HG02973 (cell line): Measurements from ENCODE around the gene ERBB3.
A peak's percentile ranks its signal among the peaks of the same experiment; 100 is the strongest.
"Not testable (repeated sequence)": the region's sequence is repeated elsewhere in the genome, so short reads cannot be mapped to it uniquely, and the experiment has no call there.

Source experiments
- ATAC-seq: cut with Tn5 transposase; IDR thresholded peaks from one replicate; pipeline ENCODE4 v1.9.1; 2021; ENCODE audit warnings: moderate library complexity; ENCODE audit not compliant: unreplicated experiment

Gene ERBB3

DNA sequence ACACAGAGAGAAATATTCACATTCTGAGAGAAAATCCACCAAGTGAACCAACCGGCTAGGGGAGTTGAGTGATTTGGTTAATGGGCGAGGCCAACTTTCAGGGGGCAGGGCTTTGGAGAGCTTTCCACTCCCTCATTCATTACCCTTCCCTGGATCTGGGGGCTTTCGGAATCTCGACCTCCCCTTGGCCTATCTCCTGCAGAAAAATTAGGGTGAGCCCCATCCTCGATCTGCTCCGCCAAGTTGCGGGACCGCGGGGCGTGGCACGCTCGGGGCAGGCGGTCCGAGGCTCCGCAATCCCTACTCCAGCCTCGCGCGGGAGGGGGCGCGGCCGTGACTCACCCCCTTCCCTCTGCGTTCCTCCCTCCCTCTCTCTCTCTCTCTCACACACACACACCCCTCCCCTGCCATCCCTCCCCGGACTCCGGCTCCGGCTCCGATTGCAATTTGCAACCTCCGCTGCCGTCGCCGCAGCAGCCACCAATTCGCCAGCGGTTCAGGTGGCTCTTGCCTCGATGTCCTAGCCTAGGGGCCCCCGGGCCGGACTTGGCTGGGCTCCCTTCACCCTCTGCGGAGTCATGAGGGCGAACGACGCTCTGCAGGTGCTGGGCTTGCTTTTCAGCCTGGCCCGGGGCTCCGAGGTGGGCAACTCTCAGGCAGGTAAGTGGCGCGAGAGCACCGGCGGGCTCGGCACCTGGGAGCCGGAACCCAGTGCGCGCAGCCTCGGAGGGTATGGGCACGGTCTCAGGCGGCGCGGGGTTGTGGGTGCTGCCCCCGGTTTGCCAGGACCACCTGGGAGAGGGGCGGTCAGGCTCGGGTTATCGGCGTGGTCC is at the start of gene ERBB3:
Gene ERBB3 (plus strand): TSS at position 443 of the 833 bp plus-strand sequence. CDS start 136 bp downstream, at position 579.
- peak; percentile 44 for ATAC-seq

DNA sequence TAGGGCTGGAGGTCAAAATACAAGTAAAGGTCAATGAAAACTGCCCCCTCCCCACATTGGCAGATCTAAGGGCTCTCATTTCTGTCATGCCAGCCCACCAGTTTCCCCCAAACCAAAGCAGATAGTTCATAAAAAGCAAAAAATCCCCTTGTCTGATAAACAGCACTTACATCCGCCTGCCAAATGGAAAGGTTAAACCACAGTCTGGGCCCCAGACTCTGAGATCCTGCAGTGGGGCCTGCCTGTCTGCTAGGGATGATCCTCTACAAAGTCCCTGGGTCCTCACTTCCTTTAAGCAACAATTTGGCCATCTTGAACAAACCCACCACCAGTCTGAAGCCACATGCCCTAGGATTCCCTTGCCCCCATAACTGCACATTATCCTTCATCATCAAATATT is 48.0 kb upstream of the ERBB3 start:
- ATAC-seq, result no peak

DNA sequence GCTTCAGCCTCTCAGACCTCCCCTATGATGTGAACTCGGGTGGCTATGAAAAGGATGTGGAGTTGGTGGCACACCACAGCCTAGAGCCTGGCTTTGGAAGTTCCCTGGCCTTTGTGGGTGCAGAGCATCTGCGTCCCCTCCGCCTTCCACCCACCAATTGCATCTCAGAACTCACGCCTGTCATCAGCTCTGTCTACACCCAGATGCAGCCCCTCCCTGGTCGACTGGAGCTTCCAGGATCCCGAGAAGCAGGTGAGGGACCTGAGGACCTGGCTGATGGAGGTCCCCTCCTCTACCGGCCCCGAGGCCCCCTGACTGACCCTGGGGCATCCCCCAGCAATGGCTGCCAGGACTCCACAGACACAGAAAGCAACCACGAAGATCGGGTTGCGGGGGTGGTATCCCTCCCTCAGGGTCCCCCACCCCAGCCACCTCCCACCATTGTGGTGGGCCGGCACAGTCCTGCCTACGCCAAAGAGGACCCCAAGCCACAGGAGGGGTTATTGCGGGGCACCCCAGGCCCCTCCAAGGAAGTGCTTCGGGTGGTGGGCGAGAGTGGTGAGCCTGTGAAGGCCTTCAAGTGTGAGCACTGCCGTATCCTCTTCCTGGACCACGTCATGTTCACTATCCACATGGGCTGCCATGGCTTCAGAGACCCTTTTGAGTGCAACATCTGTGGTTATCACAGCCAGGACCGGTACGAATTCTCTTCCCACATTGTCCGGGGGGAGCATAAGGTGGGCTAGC is 45.2 kb upstream of the ERBB3 start:
- ATAC-seq, result no peak

DNA sequence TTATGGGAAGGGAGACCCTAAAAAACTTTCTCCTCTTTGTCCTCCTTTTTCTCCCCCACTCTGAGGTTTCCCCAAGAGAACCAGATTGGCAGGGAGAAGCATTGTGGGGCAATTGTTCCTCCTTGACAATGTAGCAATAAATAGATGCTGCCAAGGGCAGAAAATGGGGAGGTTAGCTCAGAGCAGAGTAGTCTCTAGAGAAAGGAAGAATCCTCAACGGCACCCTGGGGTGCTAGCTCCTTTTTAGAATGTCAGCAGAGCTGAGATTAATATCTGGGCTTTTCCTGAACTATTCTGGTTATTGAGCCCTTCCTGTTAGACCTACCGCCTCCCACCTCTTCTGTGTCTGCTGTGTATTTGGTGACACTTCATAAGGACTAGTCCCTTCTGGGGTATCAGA is 42.8 kb upstream of the ERBB3 start:
- no peak for ATAC-seq

DNA sequence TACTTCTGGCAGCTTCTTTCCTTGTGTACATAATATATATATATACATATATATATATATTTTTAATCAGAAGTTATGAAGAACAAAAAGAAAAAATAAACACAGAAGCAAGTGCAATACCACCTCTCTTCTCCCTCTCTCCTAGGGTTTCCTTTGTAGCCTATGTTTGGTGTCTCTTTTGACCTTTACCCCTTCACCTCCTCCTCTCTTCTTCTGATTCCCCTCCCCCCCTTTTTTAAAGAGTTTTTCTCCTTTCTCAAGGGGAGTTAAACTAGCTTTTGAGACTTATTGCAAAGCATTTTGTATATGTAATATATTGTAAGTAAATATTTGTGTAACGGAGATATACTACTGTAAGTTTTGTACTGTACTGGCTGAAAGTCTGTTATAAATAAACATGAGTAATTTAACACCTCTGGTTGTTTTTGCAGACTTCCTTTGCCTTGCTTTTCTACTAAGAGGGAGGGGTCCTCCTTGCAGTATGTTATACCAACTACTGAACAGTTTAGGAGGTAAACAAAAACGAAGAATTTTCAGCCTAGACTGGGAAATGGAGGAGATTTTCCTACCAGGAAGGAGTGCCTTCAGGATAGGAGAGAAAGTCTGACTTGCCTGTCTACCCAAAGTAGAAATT is 41.8 kb upstream of the ERBB3 start:
- no peak for ATAC-seq

DNA sequence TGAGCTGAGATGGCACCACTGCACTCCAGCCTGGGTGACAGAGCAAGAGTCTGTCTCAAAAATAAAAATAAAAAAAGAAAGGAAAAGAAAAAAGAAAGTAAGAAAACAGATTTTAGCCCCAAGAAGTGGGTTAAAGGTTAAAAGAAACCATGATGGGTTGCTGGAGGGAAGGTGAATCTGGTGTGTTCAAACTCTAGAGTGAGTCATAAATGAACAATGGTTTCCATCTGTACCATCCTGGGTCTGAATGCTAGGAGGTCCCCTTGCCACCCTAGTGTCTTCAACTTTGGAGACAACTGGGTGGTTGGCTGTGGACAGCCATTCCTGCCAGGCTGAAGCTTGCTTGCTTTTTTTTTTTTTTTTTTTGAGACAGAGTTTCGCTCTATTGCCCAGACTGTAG is 39.8 kb upstream of the ERBB3 start:
- ATAC-seq, result no peak

DNA sequence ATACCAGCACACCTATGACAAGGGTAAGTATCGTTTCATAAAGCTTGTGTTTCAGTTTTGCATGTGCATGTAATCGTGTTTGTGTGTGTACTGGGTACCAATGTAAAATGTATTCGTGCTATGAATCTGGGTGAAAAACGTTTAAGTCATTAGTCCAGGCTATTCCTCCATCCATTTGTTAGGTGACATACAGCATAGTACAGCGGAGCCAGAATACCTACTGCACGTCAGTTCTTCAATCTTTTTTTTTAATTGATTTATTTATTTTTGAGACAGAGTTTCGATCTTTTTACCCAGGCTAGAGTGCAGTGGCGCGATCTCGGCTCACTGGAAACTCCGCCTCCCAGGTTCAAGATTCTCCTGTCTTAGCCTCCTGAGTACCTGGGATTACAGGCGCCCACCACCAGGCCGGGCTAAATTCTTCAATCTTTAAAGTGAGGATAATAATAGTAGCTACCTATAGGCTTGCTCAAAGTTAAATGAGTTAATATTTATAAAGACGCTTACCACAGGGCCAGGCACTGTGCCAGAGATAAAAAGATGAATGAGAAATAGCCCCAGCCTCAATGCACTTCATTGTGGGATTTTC is 38.9 kb upstream of the ERBB3 start:
- ATAC-seq, result no peak

DNA sequence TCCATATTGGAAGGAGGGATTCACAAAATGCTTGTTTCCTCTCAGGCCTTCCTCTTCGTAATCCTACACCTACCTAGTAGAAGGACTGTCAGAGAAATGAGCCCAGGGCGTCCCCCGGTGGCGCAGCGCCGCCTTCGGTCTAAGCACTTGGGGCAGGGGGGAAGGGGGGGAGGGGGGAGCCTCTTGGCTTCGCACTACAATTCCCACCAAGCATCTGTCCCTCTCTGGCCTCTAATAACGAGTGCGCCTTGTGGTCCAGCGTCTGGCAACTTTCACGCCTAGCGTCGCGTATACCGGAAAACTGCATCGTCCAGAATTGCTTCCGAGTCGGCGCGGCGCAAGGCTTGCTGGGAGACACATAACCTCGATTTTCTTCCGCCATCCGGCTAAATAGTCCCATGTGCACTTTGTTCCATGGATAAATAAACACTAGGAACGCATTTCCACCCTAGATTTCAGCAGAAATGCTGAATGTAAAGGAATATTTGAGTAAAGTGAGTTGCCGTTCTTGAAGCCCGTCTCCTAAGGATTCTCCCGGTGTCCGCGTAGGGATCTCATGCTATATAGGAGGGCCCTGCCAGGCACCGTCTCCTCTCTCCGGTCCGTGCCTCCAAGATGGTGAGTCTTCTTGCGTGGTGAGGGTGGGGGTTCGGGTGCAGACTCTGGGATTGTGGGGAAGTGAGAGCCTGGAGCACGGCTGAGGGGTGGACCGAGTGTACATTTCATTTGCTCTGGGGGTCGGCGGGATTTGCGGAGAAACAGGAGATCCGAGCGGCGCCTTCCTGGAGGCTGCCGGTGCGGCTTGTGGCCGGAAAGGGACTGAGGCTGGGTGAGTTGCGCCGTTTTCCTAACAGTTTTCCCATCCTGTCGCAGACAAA is 38.2 kb upstream of the ERBB3 start, which contains the start of gene RPS26:
Gene RPS26 (plus strand): TSS at position 367 of the 878 bp plus-strand sequence. CDS start 249 bp downstream, at position 616.
- ATAC-seq, result peak; percentile 93

DNA sequence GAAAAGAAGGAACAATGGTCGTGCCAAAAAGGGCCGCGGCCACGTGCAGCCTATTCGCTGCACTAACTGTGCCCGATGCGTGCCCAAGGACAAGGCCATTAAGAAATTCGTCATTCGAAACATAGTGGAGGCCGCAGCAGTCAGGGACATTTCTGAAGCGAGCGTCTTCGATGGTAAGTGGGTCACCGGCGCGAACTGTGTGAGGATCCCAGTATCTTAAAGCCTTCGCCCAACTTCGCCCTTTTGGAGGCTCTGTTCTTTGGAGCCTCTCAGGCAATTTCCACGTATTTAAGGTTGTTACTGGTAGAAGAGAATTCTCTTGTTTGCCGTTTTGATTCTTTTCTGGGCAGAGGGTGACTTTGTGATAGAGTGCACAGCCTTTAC is 37.5 kb upstream of the ERBB3 start:
- ATAC-seq, result not testable (repeated sequence)

DNA sequence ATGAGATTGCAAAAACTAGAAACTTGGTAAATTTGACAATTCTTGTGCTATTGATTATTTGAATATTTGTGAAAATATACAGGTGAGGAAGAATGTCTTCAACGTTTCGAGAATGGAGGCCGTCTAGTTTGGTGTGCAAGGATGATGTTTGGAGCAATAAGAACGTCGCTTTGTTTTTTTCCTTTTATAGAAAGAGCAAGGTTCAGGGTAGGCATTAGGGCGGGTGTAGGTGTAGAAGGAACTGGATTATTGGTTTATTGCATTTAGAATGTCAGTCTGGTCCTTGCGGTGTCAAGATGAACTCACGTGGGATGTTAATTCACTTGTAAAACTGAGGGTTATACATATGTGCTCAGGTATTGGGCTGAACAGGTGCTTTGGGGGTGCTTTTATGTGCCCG is 37.1 kb upstream of the ERBB3 start:
- ATAC-seq, result no peak

DNA sequence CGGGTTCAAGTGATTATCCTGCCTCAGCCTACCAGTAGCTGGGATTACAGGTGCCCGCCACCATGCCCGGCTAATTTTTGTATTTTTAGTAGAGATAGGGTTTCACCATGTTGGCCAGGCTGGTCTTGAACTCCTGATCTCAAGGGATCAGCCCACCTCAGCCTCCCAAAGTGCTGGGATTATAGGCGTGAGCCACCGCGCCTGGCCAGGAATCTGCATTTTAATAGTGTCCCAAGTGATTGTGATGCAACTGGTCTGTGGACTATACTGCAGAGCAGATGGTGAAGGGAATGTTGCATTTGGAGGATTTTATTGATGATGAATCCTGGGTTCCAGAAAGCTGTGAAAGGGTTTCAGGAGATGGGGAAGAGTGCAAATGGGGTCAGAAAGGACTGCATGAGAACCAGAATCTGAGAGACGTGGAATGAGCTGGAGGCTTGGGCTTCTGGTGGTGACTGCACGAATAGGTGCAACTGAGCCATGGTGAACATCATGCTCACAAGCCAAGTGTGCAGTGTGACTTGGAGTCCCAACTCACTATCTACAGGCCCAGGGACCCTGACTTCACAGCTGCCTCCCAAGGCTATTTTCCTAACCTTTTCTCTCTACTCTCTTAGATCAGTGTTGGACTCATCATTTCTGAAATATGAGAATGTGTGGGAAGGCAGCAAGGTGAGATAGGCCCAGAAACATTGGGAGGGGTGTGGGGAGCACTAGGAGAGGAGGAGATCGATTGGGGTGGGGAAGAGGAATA is 33.8 kb upstream of the ERBB3 start:
- ATAC-seq, result no peak

DNA sequence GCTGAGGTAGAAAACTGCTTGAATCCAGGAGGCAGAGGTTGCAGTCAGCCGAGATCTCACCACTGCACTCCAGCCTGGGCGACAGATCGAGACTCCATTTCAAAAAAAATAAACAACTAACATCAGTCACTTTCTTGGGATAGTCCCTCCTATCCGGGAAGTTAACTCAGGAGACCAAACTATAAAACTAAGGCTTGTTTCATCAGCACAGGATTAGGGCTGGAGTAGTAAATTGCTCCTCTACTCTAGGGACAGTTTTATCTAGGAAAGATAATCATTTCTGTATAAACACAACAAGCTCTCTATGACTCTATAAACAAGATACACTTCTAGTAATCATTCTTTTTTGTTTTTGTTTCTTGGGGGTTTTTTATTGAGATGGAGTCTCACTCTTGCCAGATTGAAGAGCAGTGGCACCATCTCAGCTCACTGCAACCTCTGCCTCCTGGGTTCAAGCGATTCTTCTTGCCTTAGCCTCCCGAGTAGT is 26.5 kb upstream of the ERBB3 start:
- no peak for ATAC-seq

DNA sequence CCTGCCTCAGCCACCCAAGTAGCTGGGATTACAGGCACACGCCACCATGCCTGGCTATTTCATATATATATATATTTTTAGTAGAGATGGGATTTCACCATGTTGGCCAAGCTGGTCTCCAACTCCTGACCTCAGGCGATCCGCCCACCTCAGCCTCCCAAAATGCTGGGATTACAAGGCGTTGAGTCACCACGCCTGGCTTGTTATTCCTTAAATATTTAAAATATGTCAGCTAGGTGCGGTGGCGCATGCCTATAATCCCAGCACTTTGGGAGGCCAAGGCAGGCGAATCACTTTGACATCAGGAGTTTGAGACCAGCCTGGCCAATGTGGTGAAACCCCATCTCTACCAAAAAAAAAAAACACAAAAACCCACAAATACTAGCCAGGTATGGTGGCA is 20.0 kb upstream of the ERBB3 start:
- not testable (repeated sequence) for ATAC-seq

DNA sequence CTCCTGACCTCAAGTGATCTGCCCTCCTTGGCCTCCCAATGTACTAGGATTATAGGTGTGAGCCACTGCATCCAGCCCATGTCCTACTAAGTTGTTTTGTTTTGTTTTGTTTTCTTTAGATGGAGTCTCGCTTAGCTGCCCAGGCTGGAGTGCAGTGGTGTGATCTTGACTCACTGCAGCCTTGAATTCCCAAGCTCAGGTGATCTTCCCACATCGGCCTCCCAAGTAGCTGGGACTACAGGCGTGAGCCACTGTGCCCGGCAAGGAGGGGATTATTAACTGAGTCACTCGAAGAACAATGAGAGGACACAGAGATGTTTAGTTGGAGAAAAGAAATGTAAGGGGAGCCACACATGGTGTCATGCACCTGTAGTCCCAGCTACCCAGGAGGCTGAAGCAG is 18.0 kb upstream of the ERBB3 start:
- ATAC-seq, result no peak

DNA sequence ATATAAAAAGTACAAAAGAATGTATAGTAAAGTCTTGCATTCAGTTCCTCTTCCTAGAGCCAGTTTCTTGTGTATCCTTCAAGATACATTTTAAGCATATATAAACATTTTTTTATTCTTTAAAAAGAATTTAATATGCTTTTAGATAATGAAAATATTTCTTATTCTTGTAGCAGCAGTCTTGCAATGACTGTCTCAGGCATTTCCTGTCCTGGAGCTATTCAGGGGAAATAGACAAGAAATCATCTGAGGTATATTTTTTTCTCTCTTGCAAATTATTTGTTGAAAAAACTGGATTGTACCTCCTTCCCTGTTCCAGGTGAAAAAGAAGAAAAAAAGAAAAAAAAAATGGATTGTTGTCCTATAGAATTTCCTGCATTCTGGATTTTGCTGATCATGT is 17.0 kb upstream of the ERBB3 start:
- no peak for ATAC-seq

DNA sequence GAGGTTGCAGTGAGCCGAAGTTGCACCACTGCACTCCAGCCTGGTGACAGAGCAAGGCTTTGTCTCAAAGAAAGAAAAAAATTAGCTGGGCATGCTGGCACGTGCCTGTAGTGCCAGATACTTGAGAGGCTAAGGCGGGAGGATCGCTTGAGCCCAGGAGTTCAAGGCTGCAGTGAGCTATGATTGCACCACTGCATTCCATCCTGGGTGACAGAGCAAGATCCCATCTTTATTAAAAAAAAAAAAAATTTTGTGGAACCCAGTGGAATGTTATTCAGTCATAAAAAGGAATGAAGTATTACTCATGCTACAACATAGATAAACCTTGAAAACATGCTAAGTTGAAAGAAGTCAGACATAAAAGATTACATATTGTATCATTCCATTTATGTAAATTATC is 8.3 kb upstream of the ERBB3 start:
- no peak for ATAC-seq

DNA sequence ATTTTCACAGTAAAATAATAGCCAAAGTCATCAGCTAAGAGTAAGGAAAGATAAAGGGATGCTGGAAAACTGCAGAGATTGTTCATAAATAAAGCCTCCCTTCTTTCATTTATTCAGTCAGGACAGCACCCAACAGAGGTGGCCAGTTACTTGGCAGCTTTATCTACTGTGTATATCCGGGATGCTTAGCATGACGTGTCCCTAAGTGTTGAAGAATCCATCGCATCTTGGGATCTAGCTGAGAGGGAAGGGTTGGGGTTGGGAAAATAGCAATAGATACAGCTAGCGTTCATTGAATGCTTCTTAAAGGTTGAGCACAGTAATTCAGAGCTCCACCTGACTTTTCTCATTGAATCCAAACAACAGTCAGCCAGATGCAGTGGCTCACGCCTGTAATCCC is 5.6 kb upstream of the ERBB3 start:
- ATAC-seq, result no peak

DNA sequence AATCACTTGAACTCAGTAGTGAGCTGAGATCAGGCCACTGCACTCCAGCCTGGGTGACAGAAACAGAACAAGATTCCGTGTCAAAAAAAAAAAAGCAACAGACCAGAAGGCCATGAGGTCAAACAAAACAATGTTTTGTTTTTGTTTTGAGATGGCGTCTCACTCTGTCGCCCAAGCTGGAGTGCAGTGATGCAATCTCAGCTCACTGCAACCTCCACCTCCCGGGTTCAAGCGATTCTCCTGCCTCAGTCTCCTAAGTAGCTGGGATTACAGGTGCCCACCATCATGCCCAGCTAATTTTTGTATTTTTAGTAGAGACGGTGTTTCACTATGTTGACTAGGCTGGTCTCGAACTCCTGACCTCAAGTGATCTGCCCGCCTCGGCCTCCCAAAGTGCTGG is 2.0 kb upstream of the ERBB3 start:
- ATAC-seq, result not testable (repeated sequence)

DNA sequence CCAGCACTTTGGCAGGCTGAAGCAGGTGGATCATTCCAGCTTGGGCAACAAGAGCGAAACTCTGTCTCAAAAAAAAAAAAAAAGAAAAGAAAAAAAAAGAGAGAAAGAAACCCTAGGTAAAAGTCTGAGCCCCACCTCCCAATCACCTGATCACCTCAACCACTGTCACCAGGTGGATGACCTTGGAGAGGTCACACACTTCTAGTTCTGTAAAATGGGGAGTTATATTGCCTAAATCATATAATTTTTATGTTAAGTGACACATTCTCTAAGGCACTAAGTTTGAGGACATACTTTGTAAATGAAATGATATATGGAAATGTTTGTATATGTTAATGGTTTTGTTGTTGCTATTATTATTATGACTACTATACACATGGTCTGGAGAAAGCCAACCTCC is 1.5 kb upstream of the ERBB3 start:
- ATAC-seq, result no peak
